Astrocyte (in vitro differentiated cells and primary cell): ENCODE data around the gene KLRD1. TPM values are rescaled to one million over a fixed set of nuclear protein-coding genes. Genes with fewer than 3 reads are reported as not detected.

Source experiments
- DNase-seq: peaks from one replicate; pipeline ENCODE4 v3.0.0-alpha.2; 2010; ENCODE audit warnings: low read depth
- FAIRE-seq: peaks from 2 replicates; lab custom pipeline; 2011; peaks lifted over from hg19 to GRCh38; lab: Jason Lieb, UNC
- H2AFZ ChIP-seq: 2 replicates; pipeline ENCODE4 v1.6.0; 2012; ENCODE audit warnings: low read depth, low read length, inconsistent platforms
- H3K27ac ChIP-seq: 2 replicates; pipeline ENCODE4 v1.5.1; 2011; ENCODE audit warnings: low read depth, low read length, inconsistent platforms
- H3K27me3 ChIP-seq: 2 replicates; pipeline ENCODE4 v1.6.0; 2011; ENCODE audit warnings: low read length, inconsistent platforms; ENCODE audit not compliant: insufficient read depth
- H3K36me3 ChIP-seq: 2 replicates; pipeline ENCODE4 v1.5.1; 2011; ENCODE audit warnings: low read length, inconsistent platforms; ENCODE audit not compliant: insufficient read depth
- H3K4me1 ChIP-seq: 2 replicates; pipeline ENCODE4 v1.5.1; 2011; ENCODE audit warnings: low read length, inconsistent platforms; ENCODE audit not compliant: insufficient read depth
- H3K4me2 ChIP-seq: 2 replicates; pipeline ENCODE4 v1.6.0; 2012; ENCODE audit warnings: low read length, inconsistent platforms
- H3K4me3 ChIP-seq: 2 replicates; pipeline ENCODE4 v1.5.1; 2011; ENCODE audit warnings: low read depth, mild to moderate bottlenecking, low read length, inconsistent platforms; ENCODE audit not compliant: insufficient read depth
- H3K79me2 ChIP-seq: 2 replicates; pipeline ENCODE4 v1.6.0; 2012; ENCODE audit warnings: mild to moderate bottlenecking, low read length, inconsistent platforms; ENCODE audit not compliant: insufficient read depth
- H3K9ac ChIP-seq: 2 replicates; pipeline ENCODE4 v1.6.0; 2012; ENCODE audit warnings: mild to moderate bottlenecking, low read length, inconsistent platforms
- H3K9me3 ChIP-seq: 2 replicates; pipeline ENCODE4 v1.5.1; 2012; ENCODE audit warnings: low read depth, mild to moderate bottlenecking, low read length, inconsistent platforms; ENCODE audit not compliant: insufficient read depth
- H4K20me1 ChIP-seq: 2 replicates; pipeline ENCODE4 v1.6.0; 2012; ENCODE audit warnings: low read length, inconsistent platforms; ENCODE audit not compliant: insufficient read depth
- H3K27ac Mint-ChIP-seq: one replicate; pipeline ENCODE4 v1.8.0; 2021; ENCODE audit warnings: mild to moderate bottlenecking, mixed read lengths; ENCODE audit not compliant: unreplicated experiment
- H3K27me3 Mint-ChIP-seq: one replicate; pipeline ENCODE4 v1.8.0; 2021; ENCODE audit warnings: low read depth, mixed read lengths; ENCODE audit not compliant: unreplicated experiment
- H3K36me3 Mint-ChIP-seq: one replicate; pipeline ENCODE4 v1.8.0; 2021; ENCODE audit warnings: low read depth, mixed read lengths; ENCODE audit not compliant: unreplicated experiment
- H3K4me1 Mint-ChIP-seq: one replicate; pipeline ENCODE4 v1.8.0; 2021; ENCODE audit warnings: low read depth, mixed read lengths; ENCODE audit not compliant: unreplicated experiment
- H3K4me3 Mint-ChIP-seq: one replicate; pipeline ENCODE4 v1.8.0; 2021; ENCODE audit warnings: mild to moderate bottlenecking, moderate library complexity, mixed read lengths; ENCODE audit not compliant: unreplicated experiment
- H3K9me3 Mint-ChIP-seq: one replicate; pipeline ENCODE4 v1.8.0; 2021; ENCODE audit warnings: mild to moderate bottlenecking, mixed read lengths; ENCODE audit not compliant: unreplicated experiment
- EZH2 ChIP-seq: IDR thresholded peaks from 2 replicates; pipeline ENCODE4 v1.6.1; 2012; ENCODE audit warnings: mild to moderate bottlenecking, low read length, inconsistent platforms; ENCODE audit not compliant: insufficient read depth
- total RNA-seq: library from RNA; stranded (reverse); gene quantifications from 2 replicates; pipeline ENCODE4 v1.2.1, GENCODE V29; 2021
- TF ChIP-seq, protein P1 (sequence below): IDR thresholded peaks from 2 replicates; pipeline ENCODE4 v1.5.1; 2011; ENCODE audit warnings: low read depth, mild to moderate bottlenecking, inconsistent platforms, low read length, moderate library complexity; ENCODE audit not compliant: insufficient read depth

KLRD1 gene
- total RNA-seq, 1 donor from 2014 or later, result 0.45 TPM

DNA sequence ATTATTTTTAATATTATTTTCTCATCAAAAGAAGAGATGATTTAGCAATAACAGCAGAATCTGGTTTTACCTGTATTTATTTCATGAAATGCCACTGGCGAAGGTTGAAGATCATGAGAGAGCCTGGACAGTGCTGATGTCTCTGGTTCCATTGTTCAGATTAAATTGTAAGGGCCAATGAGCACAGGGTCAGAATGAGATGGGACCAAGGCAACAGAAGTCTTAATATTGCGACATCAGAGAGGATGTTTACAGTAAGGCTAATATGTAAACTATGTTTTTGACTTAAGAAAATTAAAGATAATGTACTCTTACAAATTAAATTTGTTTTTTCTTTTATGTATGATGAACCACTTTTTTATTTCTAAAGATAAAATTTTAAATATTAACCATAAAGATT is 35.2 kb upstream of the KLRD1 start:
- H3K27me3 ChIP-seq, result no peaks in the 10 kb centered on the region
- H3K4me2 ChIP-seq, result no peak overlapping the region
- Mint-ChIP-seq H3K36me3 (no peaks in the 10 kb centered on the region), H3K27me3 (no peaks in the 10 kb centered on the region), H3K4me3 (no peak overlapping the region), H3K27ac (no peak overlapping the region), H3K4me1 (no peaks in the 10 kb centered on the region), H3K9me3 (no peaks in the 10 kb centered on the region)
- no peaks in the 10 kb centered on the region for H3K79me2 ChIP-seq
- H4K20me1 ChIP-seq, result no peaks in the 10 kb centered on the region
- no peak overlapping the region for H2AFZ ChIP-seq
- H3K4me1 ChIP-seq, result no peaks in the 10 kb centered on the region
- no peak for TF ChIP-seq EZH2
- TF ChIP-seq, protein P1, sequence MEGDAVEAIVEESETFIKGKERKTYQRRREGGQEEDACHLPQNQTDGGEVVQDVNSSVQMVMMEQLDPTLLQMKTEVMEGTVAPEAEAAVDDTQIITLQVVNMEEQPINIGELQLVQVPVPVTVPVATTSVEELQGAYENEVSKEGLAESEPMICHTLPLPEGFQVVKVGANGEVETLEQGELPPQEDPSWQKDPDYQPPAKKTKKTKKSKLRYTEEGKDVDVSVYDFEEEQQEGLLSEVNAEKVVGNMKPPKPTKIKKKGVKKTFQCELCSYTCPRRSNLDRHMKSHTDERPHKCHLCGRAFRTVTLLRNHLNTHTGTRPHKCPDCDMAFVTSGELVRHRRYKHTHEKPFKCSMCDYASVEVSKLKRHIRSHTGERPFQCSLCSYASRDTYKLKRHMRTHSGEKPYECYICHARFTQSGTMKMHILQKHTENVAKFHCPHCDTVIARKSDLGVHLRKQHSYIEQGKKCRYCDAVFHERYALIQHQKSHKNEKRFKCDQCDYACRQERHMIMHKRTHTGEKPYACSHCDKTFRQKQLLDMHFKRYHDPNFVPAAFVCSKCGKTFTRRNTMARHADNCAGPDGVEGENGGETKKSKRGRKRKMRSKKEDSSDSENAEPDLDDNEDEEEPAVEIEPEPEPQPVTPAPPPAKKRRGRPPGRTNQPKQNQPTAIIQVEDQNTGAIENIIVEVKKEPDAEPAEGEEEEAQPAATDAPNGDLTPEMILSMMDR, result no peak
- H3K27ac ChIP-seq, result no peak overlapping the region
- no peak for DNase-seq
- H3K36me3 ChIP-seq, result no peaks in the 10 kb centered on the region
- no peak for FAIRE-seq
- no peak overlapping the region for H3K9ac ChIP-seq
- no peak overlapping the region for H3K4me3 ChIP-seq
- no peaks in the 10 kb centered on the region for H3K9me3 ChIP-seq

DNA sequence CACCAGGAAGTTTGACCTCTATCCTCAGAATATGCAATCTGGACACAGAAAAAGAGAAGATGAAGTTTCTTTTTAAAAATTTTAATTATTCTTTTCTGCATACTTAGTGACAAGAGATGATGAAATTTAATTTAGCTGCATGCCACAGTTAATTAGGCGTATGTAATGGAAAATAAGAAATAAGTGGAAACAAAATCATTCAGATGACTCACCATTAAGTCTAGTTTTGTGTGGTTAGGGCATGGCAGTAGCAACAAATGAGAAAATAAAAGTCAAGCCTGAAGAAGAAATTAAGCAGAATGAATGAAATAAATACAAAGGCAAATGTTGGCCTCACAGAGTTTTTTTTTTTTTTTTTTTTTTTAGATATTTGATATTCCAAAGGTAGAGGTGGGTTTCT is 30.9 kb upstream of the KLRD1 start:
- Mint-ChIP-seq H3K4me3 (no peak overlapping the region), H3K27ac (no peak overlapping the region), H3K36me3 (no peaks in the 10 kb centered on the region)

DNA sequence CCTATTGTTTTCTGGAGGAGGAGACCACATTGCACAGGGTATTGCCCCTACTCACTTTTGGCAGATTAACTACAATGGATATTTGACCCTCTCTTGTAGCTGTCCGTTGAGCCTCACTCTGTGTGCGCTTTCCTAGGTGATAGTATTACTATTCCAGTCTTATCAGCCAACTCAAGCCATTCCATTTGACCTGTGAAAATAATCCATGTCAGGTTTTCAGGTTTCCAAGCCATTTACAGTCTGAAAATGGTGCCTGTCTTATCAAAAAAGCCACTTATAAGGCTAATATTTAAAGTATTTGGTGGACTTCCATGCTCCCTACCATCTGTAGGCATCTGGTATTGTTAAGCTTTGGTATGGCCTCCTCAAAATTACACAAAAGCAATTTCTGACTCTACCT is 29.6 kb upstream of the KLRD1 start:
- Histone ChIP-seq H3K4me2 (no peak overlapping the region), H4K20me1 (no peaks in the 10 kb centered on the region), H3K4me3 (no peak overlapping the region), H3K27me3 (no peaks in the 10 kb centered on the region), H3K4me1 (no peaks in the 10 kb centered on the region), H3K36me3 (no peaks in the 10 kb centered on the region), H3K9ac (no peak overlapping the region), H2AFZ (no peak overlapping the region), H3K79me2 (no peaks in the 10 kb centered on the region), H3K27ac (no peak overlapping the region), H3K9me3 (no peaks in the 10 kb centered on the region)
- TF ChIP-seq, protein P1, result no peak
- TF ChIP-seq EZH2, result no peak
- no peak overlapping the region for H3K4me3 Mint-ChIP-seq
- H3K4me1 Mint-ChIP-seq, result no peaks in the 10 kb centered on the region
- peaks cover 3% of the 10 kb centered on the region for H3K9me3 Mint-ChIP-seq
- H3K36me3 Mint-ChIP-seq, result no peaks in the 10 kb centered on the region
- H3K27me3 Mint-ChIP-seq, result no peaks in the 10 kb centered on the region
- H3K27ac Mint-ChIP-seq, result no peak overlapping the region
- DNase-seq, result no peak
- FAIRE-seq, result no peak

More for the DNA sequence above, 30.9 kb upstream of the KLRD1 start:
- H3K4me2 ChIP-seq, result no peak overlapping the region
- Mint-ChIP-seq H3K4me1 (no peaks in the 10 kb centered on the region), H3K27me3 (no peaks in the 10 kb centered on the region), H3K9me3 (no peaks in the 10 kb centered on the region)
- H3K27ac ChIP-seq, result no peak overlapping the region
- H3K4me1 ChIP-seq, result no peaks in the 10 kb centered on the region
- FAIRE-seq, result no peak
- TF ChIP-seq, protein P1, result no peak
- no peak for TF ChIP-seq EZH2
- no peaks in the 10 kb centered on the region for H3K36me3 ChIP-seq
- H3K9ac ChIP-seq, result no peak overlapping the region
- no peak overlapping the region for H3K4me3 ChIP-seq
- no peak overlapping the region for H2AFZ ChIP-seq
- H3K9me3 ChIP-seq, result no peaks in the 10 kb centered on the region
- no peaks in the 10 kb centered on the region for H4K20me1 ChIP-seq
- peak; percentile 54 for DNase-seq
- H3K27me3 ChIP-seq, result no peaks in the 10 kb centered on the region
- H3K79me2 ChIP-seq, result no peaks in the 10 kb centered on the region
